Measurements from ENCODE around the gene EGFL7.

DNA sequence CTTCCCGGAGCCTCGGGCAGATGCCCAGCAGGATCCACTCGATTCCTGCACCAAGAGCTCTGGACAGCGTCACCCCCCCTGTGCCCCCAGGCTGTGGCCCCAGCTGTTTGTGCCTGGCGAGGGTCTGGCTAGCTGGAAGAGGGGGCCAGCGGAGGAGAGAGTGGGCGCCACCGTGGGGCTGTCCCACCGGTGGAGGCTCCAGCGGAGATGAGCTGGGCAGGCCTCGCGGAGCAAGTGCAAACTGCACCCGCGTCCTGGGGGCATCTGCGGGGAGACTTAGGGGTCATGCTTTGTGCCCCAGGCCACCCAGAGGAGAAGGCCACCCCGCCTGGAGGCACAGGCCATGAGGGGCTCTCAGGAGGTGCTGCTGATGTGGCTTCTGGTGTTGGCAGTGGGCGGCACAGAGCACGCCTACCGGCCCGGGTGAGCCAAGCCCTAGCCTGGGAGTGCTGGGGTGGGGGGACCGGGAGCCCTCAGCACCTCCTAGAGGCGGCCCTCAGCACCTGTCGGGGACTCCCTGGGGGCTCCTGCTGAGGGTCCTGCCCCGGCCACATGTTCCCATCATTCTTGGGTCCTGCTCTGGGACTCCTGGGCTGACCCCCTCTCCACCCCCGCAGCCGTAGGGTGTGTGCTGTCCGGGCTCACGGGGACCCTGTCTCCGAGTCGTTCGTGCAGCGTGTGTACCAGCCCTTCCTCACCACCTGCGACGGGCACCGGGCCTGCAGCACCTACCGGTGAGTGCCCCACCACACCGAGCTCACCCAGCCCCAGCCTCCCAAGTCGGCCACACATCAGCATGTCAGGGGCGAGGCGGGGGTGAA, 5.4 kb downstream of the EGFL7 start:
- TF ChIP-seq ZNF274 (IDR thresholded peaks at IDR 0.05; ENCODE audit: low read depth, low read length) (no peak), SUZ12 (IDR thresholded peaks at IDR 0.05; ENCODE audit: extremely low read depth, insufficient read depth, insufficient read length) (no peak), YY1 (IDR thresholded peaks at IDR 0.05; ENCODE audit: insufficient read depth, insufficient read length) (no peak)

All from NT2/D1 (cell line).